GM19328 (cell line): ENCODE data around the gene RHCE.
"Not testable (repeated sequence)": the region's sequence is repeated elsewhere in the genome, so short reads cannot be mapped to it uniquely, and the experiment has no call there.

Source experiments
- ATAC-seq: cut with Tn5 transposase; IDR thresholded peaks from one replicate; pipeline ENCODE4 v1.9.1; 2021; ENCODE audit warnings: mild to moderate bottlenecking, moderate library complexity; ENCODE audit not compliant: unreplicated experiment

RHCE gene

DNA sequence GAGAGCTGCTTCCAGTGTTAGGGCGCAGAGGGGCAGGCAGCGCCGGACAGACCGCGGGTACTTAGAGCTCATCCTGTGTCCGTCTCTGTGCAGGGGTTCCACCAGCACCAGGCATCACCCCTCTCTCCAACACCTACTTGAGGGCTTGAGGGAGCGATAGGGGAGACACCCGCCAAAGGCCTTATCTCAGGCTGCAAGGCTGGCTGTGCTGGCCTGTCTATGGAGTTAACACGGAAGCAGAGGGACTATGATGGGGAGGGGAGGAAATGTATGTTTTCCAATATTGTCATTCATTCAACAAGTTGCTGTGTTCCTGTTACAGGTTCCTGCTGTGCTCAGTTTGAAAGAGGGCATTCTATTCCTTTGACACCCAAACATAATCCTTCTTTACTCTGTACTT is at the start of gene RHCE:
Gene RHCE, minus strand, starts transcription at position 111 of the 400 bp plus-strand sequence. Its CDS starts 39 bp downstream, at position 72.
- not testable (repeated sequence) for ATAC-seq

- no peak for ATAC-seq
These were observed 48.6 kb upstream of the RHCE start for GRCh38 chr1:25469177-25469576.

- no peak for ATAC-seq
These were observed 47.4 kb upstream of the RHCE start for GRCh38 chr1:25468033-25468432.

DNA sequence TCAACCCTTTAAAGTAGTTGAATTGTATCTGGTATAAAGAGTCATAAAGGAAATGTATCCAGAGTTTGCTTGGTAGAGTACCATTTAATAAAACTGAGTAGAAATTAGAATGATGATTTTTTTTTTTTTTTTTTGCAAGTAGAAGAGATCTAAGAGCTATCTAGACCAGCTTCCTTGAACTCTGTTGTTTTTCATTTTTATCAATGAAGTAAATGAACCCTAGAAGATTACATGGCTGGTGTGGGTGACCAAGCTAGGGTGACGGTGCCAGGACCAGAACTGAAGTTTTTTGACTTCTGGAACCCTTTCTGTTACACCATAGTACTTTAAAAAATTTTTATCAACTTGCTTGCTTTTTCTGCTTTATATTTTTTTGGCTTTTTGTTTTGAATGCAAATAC is 47.0 kb upstream of the RHCE start:
- no peak for ATAC-seq

GRCh38 chr1:25467193-25467592 is 46.6 kb upstream of the RHCE start:
- no peak for ATAC-seq

DNA sequence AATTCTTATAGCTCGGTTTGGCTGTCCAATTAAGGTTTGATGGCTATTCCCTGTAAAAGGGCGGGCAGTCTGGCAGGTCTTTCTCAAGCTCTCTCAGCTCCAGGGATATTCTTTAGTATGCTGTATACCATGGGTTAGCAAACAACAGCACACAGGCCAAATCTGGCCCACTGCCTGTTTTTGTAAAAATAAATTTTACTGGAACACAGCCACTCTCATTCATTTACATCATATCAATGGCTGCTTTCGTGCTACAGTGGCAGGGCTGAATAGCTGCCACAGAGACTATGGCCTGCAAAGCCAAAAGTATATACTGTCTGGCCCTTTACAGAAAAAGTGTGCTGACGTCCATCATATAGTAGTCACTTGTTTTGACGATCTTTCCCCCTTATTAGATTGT is 42.1 kb upstream of the RHCE start:
- ATAC-seq, result no peak

DNA sequence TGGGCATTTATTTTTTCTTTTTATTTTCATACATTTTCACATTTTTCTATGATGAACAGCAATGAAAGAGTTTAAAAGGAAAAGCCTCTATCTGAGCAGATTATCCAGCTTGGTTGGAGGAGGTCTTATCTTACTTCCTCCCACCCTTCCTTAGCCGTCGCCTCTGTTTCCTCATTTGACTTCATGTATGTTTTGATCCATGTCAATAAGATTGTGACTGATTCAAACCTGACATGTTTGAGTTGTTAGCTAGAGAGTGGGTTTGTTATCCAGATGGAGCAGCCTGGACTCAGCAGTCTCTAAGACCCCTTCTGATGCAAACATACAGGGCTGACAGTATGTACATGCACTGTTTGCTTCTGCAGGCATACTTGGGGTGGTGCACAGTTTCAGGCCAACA is 41.2 kb upstream of the RHCE start:
- no peak for ATAC-seq

DNA sequence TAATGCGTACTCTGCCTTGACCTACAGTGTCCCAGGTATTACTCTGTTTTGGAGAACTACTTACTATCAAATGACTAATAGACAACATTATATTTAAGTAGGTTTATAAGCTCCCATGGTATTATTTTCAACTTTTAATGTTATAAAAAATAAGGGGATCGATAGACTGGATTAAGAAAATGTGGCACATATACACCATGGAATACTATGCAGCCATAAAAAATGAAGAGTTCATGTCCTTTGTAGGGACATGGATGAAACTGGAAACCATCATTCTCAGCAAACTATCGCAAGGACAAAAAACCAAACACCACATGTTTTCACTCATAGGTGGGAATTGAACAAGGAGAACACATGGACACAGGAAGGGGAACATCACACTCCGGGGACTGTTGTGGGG is 40.2 kb upstream of the RHCE start:
- ATAC-seq, result not testable (repeated sequence)

DNA sequence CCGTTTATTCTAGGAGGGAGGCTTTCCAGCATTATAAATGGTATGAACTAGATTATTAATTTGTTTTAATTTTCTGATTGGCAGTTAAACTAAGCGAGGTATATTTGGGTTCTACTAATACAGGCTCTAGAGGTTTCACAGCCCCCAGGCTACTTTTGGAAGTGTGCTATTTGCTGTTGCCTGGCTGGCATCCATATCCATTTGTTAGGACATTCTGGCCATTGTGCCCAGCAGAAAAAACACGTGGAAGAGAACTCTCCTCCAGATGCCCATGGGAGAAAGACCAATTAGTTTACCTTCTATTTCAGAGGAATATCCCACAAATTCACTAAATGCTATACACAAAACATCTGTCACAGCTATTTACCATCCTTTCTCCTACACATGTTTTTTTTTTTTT is 39.4 kb upstream of the RHCE start:
- no peak for ATAC-seq

- no peak for ATAC-seq
These were observed 38.1 kb upstream of the RHCE start for GRCh38 chr1:25458541-25459298.

DNA sequence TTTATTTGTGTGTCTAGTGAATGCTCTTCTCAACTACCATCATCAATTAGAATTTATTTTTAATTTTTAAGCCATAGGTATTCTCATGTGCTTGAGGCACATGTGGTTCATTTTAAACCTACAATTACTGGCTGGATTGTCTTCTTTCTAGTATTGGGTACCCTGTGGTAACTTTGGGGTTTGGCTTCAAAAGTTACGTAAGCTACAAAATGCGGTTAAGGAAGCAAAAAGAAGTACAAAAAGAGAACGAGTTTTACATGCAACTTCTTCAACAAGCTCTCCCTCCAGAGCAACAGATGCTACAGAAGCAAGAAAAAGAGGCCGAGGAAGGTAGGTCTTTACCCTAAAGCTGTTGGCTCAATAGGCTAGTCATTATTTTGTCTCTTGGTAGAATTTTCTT is 35.9 kb upstream of the RHCE start:
- ATAC-seq, result no peak

- ATAC-seq, result no peak
These were observed 31.3 kb upstream of the RHCE start for GRCh38 chr1:25451908-25452307.

GRCh38 chr1:25450891-25451290 is 30.3 kb upstream of the RHCE start:
- no peak for ATAC-seq

- no peak for ATAC-seq
These were observed 26.9 kb upstream of the RHCE start for GRCh38 chr1:25447547-25447946.

DNA sequence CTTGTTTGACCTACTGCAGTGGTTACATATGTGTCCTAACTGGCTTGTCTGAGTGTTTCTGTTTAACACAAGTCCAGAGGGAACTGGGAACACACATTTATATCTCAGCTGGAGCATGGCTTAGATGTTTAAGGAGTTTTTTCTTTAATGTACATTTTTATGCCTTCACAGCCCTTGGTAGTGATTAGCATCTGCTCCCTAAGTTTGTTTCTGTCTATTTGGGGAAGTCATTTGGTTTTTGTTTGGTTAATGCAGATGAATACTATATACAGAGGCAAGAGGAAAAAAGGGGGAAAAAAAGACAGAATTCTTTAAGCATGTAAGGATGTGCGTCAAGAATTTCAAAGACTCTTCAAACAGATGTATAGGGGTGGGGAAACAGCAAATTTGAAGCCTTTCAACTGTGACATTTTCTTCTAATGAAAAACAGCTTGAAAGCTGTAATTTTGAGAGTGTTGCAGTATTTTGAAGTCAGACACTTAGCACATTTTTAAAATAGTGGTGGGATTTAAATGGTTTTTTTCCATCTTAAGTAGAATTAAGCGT is 25.4 kb upstream of the RHCE start:
- no peak for ATAC-seq

DNA sequence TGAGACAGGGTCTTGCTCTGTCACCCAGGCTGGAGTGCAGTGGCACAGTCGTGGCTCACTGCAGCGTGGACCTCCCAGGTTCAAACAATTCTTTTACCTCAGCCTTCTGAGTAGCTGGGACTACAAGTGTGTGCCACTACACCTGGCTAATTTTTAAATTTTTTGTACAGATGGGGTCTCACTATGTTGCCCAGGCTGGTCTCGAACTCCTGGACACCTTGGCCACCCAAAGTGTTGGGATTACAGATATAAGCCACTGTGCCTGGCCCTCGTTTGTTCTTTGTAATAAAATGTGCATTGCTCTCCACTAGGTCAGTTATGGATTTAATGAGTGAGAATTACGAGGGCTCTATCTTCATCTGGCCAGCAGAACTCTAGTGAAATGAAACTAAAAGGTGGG is 24.0 kb upstream of the RHCE start:
- ATAC-seq, result not testable (repeated sequence)

- no peak for ATAC-seq
These were observed 22.5 kb upstream of the RHCE start for GRCh38 chr1:25443030-25443699.

GRCh38 chr1:25442178-25442577 is 21.6 kb upstream of the RHCE start:
- no peak for ATAC-seq

- no peak for ATAC-seq
These were observed 18.7 kb upstream of the RHCE start for GRCh38 chr1:25439287-25439686.

GRCh38 chr1:25437672-25438071 is 17.0 kb upstream of the RHCE start:
- no peak for ATAC-seq

DNA sequence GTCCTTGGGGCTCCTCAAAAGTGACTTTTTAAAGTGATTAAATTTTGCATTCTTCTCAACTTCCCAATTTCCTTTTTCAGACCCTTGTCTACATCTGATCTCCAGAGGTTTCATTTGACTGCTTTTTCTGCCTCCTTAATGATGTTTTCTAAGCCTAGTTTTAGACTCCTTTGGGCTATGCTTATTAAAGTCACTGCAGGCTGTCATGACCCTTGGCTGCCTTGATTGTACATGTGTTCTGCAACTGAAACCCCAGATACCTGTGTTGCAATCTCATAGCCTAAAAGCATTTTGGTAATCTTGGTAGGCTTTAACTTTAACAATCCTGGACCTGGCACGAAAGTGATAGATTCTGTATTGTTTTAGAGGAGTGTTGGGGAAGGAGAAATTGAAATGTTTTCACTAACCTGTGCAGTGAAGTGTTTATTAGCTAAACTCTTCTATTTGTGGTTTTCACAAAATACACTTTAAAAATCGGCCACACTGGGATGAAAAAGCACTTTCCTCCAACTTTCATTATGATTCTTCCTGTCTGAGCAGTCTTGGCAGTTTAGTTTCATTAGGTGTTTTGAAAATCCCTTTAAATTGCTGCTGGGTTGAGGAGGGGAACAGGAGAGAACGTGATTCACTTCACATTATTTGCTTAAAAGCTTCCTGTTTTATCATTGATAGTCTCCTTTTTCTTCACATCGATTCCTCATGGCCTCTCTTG is 14.9 kb upstream of the RHCE start:
- ATAC-seq, result no peak
